Measurements from ENCODE around the gene TREM2. TPM values are rescaled to one million over a fixed set of nuclear protein-coding genes. Genes with fewer than 3 reads are reported as not detected.
"Not testable (repeated sequence)": the region's sequence is repeated elsewhere in the genome, so short reads cannot be mapped to it uniquely, and the experiment has no call there.

The TREM2 gene
- total RNA-seq, 1 donor from 2014 or later = 58.5 TPM

DNA sequence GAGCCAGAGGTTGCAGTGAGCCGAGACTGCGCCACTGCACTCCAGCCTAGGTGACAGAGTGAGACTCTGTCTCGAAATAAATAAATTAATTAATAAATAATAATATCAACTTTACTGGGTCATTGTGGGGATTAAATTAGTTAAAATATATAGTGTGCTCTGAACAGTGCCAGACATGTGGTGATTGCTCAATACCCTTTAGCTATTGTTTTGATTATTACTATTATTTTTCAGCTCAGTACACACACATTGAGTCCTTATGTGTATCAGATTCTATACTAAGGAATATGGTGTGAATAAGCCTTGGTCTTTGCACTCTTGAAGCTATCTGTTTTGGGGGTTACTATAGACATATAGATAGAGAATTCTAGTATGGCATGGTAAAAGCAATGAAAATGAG is 37.6 kb downstream of the TREM2 start:
- TF ChIP-seq, protein P1, sequence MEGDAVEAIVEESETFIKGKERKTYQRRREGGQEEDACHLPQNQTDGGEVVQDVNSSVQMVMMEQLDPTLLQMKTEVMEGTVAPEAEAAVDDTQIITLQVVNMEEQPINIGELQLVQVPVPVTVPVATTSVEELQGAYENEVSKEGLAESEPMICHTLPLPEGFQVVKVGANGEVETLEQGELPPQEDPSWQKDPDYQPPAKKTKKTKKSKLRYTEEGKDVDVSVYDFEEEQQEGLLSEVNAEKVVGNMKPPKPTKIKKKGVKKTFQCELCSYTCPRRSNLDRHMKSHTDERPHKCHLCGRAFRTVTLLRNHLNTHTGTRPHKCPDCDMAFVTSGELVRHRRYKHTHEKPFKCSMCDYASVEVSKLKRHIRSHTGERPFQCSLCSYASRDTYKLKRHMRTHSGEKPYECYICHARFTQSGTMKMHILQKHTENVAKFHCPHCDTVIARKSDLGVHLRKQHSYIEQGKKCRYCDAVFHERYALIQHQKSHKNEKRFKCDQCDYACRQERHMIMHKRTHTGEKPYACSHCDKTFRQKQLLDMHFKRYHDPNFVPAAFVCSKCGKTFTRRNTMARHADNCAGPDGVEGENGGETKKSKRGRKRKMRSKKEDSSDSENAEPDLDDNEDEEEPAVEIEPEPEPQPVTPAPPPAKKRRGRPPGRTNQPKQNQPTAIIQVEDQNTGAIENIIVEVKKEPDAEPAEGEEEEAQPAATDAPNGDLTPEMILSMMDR (IDR thresholded peaks at IDR 0.05) = no peak
- no peak for ATAC-seq
- H3K27me3 ChIP-seq (ENCODE audit: low read depth) = no peaks in the 10 kb centered on the region
- intact Hi-C loops (cut with DNase I) = no loop called here
- no peak overlapping the region for H3K27ac ChIP-seq
- DNase-seq = no peak
- H3K9me3 ChIP-seq = no peaks in the 10 kb centered on the region
- peaks cover 12% of the 10 kb centered on the region for H3K36me3 ChIP-seq
- H3K4me1 ChIP-seq = no peaks in the 10 kb centered on the region
- no peak overlapping the region for H3K4me3 ChIP-seq

DNA sequence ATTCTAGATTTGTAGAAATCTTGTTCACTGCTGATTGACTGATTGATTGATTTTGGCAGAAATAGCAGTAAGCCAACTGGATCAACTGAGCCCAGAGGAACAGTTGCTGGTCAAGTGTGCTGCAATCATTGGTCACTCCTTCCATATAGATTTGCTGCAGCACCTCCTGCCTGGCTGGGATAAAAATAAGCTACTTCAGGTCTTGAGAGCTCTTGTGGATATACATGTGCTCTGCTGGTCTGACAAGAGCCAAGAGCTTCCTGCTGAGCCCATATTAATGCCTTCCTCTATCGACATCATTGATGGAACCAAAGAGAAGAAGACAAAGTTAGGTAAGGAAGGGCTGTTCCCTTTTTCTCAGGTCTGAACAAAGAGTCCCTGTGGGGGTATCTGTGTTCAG is 40.0 kb downstream of the TREM2 start:
- TF ChIP-seq, protein P1 (IDR thresholded peaks at IDR 0.05) = no peak
- peaks cover 12% of the 10 kb centered on the region for H3K36me3 ChIP-seq
- no peaks in the 10 kb centered on the region for H3K4me1 ChIP-seq
- no peak for DNase-seq
- peak; percentile 62 to 64 for ATAC-seq
- no peak overlapping the region for H3K4me3 ChIP-seq
- no peak overlapping the region for H3K27ac ChIP-seq
- H3K9me3 ChIP-seq = no peaks in the 10 kb centered on the region
- intact Hi-C loops (cut with DNase I) = no loop called here
- no peaks in the 10 kb centered on the region for H3K27me3 ChIP-seq (ENCODE audit: low read depth)

DNA sequence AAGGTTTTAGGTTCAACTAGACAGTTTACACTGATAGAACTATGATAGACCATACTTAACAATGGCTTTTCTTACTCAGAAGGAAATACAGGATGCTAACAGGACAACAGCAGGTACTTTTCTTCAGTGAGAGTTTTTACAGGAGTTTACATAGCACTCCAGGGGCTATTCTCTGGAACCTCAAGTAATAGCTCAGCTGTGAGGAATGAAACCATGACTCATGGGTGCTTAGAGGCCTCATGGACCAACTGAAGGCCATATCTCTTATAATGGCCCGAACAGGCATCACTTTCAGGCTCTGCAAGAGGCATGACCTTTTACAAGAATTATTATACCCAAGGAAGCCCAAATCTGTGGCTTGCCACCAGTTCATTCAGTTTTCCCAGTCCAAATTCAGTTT is 40.5 kb downstream of the TREM2 start:
- TF ChIP-seq, protein P1 (IDR thresholded peaks at IDR 0.05) = no peak
- peak; percentile 82 to 89 for ATAC-seq
- H3K36me3 ChIP-seq = peaks cover 12% of the 10 kb centered on the region
- no peaks in the 10 kb centered on the region for H3K4me1 ChIP-seq
- no peaks in the 10 kb centered on the region for H3K27me3 ChIP-seq (ENCODE audit: low read depth)
- H3K4me3 ChIP-seq = no peak overlapping the region
- intact Hi-C loops (cut with DNase I) = no loop called here
- no peak for DNase-seq
- no peaks in the 10 kb centered on the region for H3K9me3 ChIP-seq
- H3K27ac ChIP-seq = no peak overlapping the region

DNA sequence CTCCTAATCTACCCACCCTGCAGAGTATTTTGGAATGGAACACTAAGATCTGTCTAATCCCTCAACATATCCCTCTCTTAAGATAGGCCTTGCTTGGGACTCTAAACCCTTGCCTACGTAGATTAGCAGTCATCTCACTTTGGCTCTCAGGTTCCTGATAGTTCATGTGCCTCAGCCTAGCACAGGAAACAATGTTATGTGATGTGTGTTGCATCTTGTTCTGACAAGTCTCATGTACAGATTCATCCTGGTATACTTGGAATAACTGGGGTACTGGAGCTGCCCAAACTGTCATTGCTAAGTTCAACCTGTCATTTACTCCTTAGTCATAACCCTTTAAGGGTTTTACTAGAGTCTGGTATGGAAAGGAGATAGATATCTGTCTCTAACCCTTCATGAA is 42.9 kb downstream of the TREM2 start:
- no peak overlapping the region for H3K4me3 ChIP-seq
- no peak for DNase-seq
- no peak overlapping the region for H3K27ac ChIP-seq
- H3K27me3 ChIP-seq (ENCODE audit: low read depth) = no peaks in the 10 kb centered on the region
- H3K4me1 ChIP-seq = no peaks in the 10 kb centered on the region
- H3K36me3 ChIP-seq = peaks cover 12% of the 10 kb centered on the region
- TF ChIP-seq, protein P1 (IDR thresholded peaks at IDR 0.05) = no peak
- no peaks in the 10 kb centered on the region for H3K9me3 ChIP-seq
- no peak for ATAC-seq
- intact Hi-C loops (cut with DNase I) = no loop called here

DNA sequence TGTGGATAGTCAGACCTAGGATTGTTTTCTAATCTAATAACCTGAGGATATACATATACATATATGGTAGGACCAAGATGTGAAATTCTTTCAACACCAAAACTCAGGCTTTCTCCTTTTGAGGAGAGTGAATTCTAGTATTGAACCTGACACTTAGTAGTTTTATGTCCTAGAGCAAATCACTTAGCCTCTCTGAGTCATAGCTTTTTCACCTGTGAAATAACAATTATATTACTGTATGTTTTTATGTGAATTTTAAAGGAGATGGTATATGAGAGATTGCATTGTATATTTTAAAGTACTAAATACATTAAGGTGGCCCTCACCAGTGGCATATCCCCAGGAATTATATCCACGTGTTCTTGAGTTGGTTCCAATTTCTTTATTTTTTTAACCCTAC is 43.4 kb downstream of the TREM2 start:
- ATAC-seq = no peak
- Histone ChIP-seq H3K27me3 (ENCODE audit: low read depth) (no peaks in the 10 kb centered on the region), H3K9me3 (no peaks in the 10 kb centered on the region), H3K4me3 (no peak overlapping the region), H3K36me3 (peaks cover 12% of the 10 kb centered on the region), H3K27ac (no peak overlapping the region), H3K4me1 (no peaks in the 10 kb centered on the region)
- no peak for DNase-seq
- intact Hi-C loops (cut with DNase I) = no loop called here
- TF ChIP-seq, protein P1 (IDR thresholded peaks at IDR 0.05) = no peak

DNA sequence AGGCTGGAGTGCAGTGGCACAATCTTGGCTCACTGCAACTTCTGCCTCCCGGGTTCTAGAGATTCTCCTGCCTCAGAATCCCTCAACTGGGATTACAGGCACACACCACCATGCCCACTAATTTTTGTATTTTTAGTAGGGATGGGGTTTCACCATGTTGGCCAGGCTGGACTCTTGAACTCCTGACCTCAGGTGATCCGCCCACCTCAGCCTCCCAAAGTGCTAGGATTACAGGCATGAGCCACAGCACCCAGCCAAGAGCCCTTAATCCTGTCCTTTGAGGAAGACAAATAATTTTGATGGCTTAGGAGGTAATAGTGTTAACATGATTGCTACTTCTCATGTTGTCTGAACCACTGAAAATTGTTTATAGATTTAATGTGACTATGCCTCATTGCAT is 47.9 kb downstream of the TREM2 start:
- H3K27ac ChIP-seq; intact Hi-C loops (cut with DNase I); H3K4me3 ChIP-seq; DNase-seq; H3K36me3 ChIP-seq; ATAC-seq; H3K4me1 ChIP-seq; H3K27me3 ChIP-seq (ENCODE audit: low read depth); H3K9me3 ChIP-seq: not testable (repeated sequence)

All from lower lobe of right lung (tissue), 2 donors.